GM21529 (cell line): ENCODE results near the gene CCL11.
"Not testable (repeated sequence)": the region's sequence is repeated elsewhere in the genome, so short reads cannot be mapped to it uniquely, and the experiment has no call there.

Experiments
- ATAC-seq: cut with Tn5 transposase; IDR thresholded peaks from one replicate; pipeline ENCODE4 v1.9.1; 2021; ENCODE audit not compliant: unreplicated experiment

CCL11 gene

DNA sequence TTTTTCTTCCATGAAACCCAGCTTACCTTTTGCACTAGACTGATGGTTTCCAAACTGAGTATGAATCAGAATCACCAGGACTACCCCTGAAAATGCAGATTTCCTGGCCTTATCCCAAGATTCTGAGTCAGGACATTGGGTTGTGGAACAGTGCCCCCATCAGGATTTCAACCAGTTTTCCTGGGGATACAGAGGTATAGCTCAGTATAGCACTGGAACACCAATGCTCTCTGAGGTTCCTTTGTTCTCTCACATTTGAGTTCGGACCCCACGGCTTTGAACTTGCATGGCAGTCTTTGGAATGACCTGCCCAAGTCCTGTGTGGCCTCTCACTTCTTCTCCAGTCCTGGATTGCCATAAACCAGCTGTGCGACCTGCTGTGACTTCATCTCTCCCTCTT lies 20.9 kb downstream of the CCL11 start:
- ATAC-seq, result no peak

DNA sequence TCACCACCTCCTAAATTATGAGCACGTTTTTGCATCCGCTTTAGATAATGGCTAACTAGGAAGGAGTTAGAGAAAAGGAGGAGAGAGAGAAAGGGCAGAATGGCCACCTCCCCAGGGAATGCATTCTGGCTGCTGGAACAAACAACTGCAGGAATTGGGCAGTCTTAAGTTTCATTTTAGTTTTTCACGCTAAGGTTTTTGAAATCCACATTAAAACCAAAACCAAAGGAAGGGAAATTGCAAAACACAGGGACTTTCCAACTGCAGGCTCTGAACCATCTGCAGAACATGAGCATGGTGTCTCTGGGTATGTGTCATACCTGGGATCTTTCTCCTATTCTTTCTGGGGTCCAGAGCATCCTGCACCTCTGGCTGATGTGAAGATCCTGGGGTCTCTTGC lies 21.6 kb downstream of the CCL11 start:
- ATAC-seq, result no peak

DNA sequence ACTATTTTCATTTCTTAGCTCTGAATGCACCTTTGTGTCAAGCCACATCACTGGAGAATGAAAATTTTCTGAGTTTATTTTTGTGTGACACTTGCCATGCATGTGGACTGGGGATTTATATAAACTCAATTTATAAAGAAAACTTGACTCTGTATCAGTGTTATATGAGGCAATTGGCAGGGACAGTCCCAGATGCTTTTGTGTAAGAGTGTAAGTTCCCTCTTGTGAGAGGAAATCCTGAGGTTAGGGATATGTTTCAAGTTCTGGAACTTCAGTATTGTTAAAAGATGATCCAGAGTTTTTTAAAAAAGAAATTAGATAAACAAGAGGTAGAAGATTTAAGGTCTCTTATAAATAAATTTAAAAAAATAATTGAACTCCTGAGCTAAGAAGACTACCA lies 22.8 kb downstream of the CCL11 start:
- ATAC-seq, result no peak

GRCh38 chr17:34311291-34311690 lies 25.7 kb downstream of the CCL11 start:
- no peak for ATAC-seq

GRCh38 chr17:34312080-34312479 lies 26.5 kb downstream of the CCL11 start:
- no peak for ATAC-seq

GRCh38 chr17:34313164-34313563 lies 27.6 kb downstream of the CCL11 start:
- ATAC-seq, result no peak

DNA sequence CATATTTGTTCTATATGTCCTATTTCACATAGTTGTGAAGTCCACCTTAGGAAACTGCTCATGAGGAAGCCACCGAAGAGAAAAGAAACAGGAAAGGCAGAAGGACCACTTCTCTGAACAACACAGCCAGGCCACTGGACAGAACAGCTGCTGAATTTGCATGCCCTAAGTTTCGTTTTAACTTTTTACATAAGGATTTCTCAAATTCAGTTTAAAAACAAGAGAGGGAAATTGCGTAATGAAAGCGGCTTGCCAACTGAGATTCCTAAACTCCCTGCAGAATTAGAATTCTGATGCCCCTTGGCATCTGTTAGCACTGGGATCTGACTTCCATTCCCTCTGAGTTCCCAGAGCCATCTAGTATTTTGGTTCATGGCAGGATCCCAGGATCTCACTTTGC lies 28.7 kb downstream of the CCL11 start:
- ATAC-seq, result no peak

GRCh38 chr17:34318474-34318873 lies 32.9 kb downstream of the CCL11 start:
- ATAC-seq, result no peak

- ATAC-seq, result no peak
Observed at GRCh38 chr17:34319039-34319483, 33.5 kb downstream of the CCL11 start, which contains the start of gene CCL8. Gene CCL8 (plus strand): TSS chr17:34319435. CDS start chr17:34319502, 67 bp downstream.

- ATAC-seq, result no peak
Observed at GRCh38 chr17:34321964-34322363, 36.4 kb downstream of the CCL11 start.

DNA sequence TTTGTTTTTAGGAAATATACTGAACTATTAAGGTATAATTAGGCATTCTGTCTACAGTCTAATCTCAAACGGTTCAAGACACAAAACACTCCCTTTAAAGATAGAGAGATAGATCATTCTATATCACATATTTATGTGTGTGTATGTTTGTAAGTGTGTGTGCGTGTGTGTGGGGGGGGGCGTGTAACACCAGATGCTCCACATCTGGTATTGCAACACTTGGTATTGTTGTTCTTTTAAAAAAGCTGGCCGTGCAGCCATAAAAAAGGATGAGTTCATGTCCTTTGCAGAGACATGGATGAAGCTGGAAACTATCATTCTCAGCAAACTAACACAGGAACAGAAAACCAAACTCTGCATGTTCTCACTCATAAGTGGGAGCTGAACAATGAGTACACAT lies 42.0 kb downstream of the CCL11 start:
- ATAC-seq, result not testable (repeated sequence)

DNA sequence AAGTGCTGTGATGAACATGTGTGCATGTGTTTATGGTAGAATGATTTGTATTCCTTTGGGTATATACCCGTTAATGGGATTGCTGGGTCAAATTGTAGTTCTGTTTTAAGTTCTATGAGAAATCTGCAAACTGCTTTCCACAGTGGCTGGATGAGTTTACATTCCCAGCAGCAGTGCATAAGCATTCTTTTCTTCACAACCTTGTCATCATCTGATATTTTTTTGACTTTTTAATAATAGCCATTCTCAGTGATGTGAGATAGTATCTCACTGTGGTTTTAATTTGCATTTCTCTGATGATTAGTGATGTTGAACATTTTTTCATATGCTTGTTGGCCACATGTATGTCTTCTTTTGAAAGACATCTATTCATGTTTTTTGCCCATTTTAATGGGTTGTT lies 52.2 kb downstream of the CCL11 start:
- ATAC-seq, result no peak
